SK-N-MC (cell line): Measurements from ENCODE around the gene CERS2.

ENCODE experiments used
- DNase-seq: peaks from one replicate; pipeline ENCODE4 v3.0.0-alpha.2; 2011; ENCODE audit warnings: low read depth, low spot score
- H3K27ac ChIP-seq: fragments of 200-600 bp; sonication (generic); 2 replicates; pipeline ENCODE4 v1.5.1; 2016; ENCODE audit warnings: mixed run types
- H3K36me3 ChIP-seq: fragments of 200-600 bp; sonication (generic); 2 replicates; pipeline ENCODE4 v1.6.1; 2017; ENCODE audit warnings: antibody characterized with exemption, low read length, mixed read lengths; ENCODE audit not compliant: insufficient read depth
- H3K4me3 ChIP-seq: fragments of 200-600 bp; sonication (generic); 2 replicates; pipeline ENCODE4 v1.5.1; 2016
- H3K9ac ChIP-seq: fragments of 200-600 bp; sonication (generic); 2 replicates; pipeline ENCODE4 v1.8.0; 2017; ENCODE audit warnings: mixed run types, mixed read lengths; ENCODE audit not compliant: insufficient read length
- H3K9me3 ChIP-seq: fragments of 200-600 bp; sonication (generic); 2 replicates; pipeline ENCODE4 v1.6.1; 2017; ENCODE audit warnings: low read depth, mild to moderate bottlenecking, antibody characterized with exemption, low read length, moderate library complexity, mixed read lengths
- EZH2 ChIP-seq: fragments of 200-600 bp; sonication (generic); IDR thresholded peaks from one replicate; pipeline ENCODE4 v1.6.1; 2017; ENCODE audit warnings: antibody characterized with exemption
- FOXP2 ChIP-seq: optimal IDR thresholded peaks from 2 replicates; pipeline ENCODE3; 2011; ENCODE audit warnings: mild to moderate bottlenecking, moderate library complexity; ENCODE audit not compliant: insufficient read depth; ENCODE audit errors: extremely low read length, control extremely low read depth
- POLR2AphosphoS5 ChIP-seq: IDR thresholded peaks from 2 replicates; pipeline ENCODE4 v1.6.1; 2012; ENCODE audit warnings: mild to moderate bottlenecking, low read depth, low read length, borderline replicate concordance

CERS2 gene

GRCh38 chr1:150987924-150988323 lies 13.3 kb upstream of the CERS2 start:
- TF ChIP-seq FOXP2 = no peak
- no peak for TF ChIP-seq POLR2AphosphoS5
- no peak for TF ChIP-seq EZH2
- no peaks in the 10 kb centered on the region for H3K36me3 ChIP-seq
- no peak for DNase-seq
- no peaks in the 10 kb centered on the region for H3K9me3 ChIP-seq
- H3K4me3 ChIP-seq = no peak overlapping the region
- H3K9ac ChIP-seq = no peak overlapping the region
- H3K27ac ChIP-seq = no peak overlapping the region

GRCh38 chr1:150985179-150985825 lies 10.7 kb upstream of the CERS2 start:
- TF ChIP-seq FOXP2 (no peak), EZH2 (no peak), POLR2AphosphoS5 (no peak)
- no peaks in the 10 kb centered on the region for H3K36me3 ChIP-seq
- H3K9ac ChIP-seq = no peak overlapping the region
- H3K4me3 ChIP-seq = no peak overlapping the region
- no peak for DNase-seq
- no peak overlapping the region for H3K27ac ChIP-seq
- H3K9me3 ChIP-seq = no peaks in the 10 kb centered on the region

- H3K9ac ChIP-seq = no peak within 1 kb of the TSS
- no peaks in the 10 kb centered on the region for H3K36me3 ChIP-seq
- TF ChIP-seq EZH2 (no peak), FOXP2 (no peak), POLR2AphosphoS5 (no peak)
- no peaks in the 10 kb centered on the region for H3K9me3 ChIP-seq
- H3K27ac ChIP-seq = no peak within 1 kb of the TSS
- H3K4me3 ChIP-seq = no peak within 1 kb of the TSS
- DNase-seq = no peak
These were observed 7.4 kb upstream of the CERS2 start, which contains the start of gene ANXA9 for GRCh38 chr1:150981805-150982712. Gene ANXA9, plus strand, starts transcription at chr1:150982292. Its CDS starts 814 bp downstream, at chr1:150983106.

GRCh38 chr1:150981177-150981804 lies 6.7 kb upstream of the CERS2 start:
- 0 out of 2 replicates have a peak overlapping the region, but pooled peaks have one; percentile 50 for H3K27ac ChIP-seq
- TF ChIP-seq FOXP2 = no peak
- TF ChIP-seq POLR2AphosphoS5 = no peak
- TF ChIP-seq EZH2 = no peak
- no peak for DNase-seq
- H3K36me3 ChIP-seq = no peaks in the 10 kb centered on the region
- no peak overlapping the region for H3K4me3 ChIP-seq
- no peak overlapping the region for H3K9ac ChIP-seq
- no peaks in the 10 kb centered on the region for H3K9me3 ChIP-seq

GRCh38 chr1:150979092-150980056 lies 4.7 kb upstream of the CERS2 start:
- H3K27ac ChIP-seq = no peak overlapping the region
- peak overlapping the region; percentile 31; the same call in 1 of the 2 replicates for H3K4me3 ChIP-seq
- H3K9me3 ChIP-seq = no peaks in the 10 kb centered on the region
- peak; percentile 64 for DNase-seq
- H3K9ac ChIP-seq = peak overlapping the region; percentile 20
- H3K36me3 ChIP-seq = no peaks in the 10 kb centered on the region
- TF ChIP-seq EZH2 (no peak), POLR2AphosphoS5 (no peak), FOXP2 (no peak)

- Histone ChIP-seq H3K36me3 (no peaks in the 10 kb centered on the region), H3K27ac (0 out of 2 replicates have a peak overlapping the region, but pooled peaks have one; percentile 52), H3K9ac (no peak overlapping the region), H3K9me3 (no peaks in the 10 kb centered on the region), H3K4me3 (no peak overlapping the region)
- DNase-seq = no peak
- no peak for TF ChIP-seq FOXP2
- TF ChIP-seq POLR2AphosphoS5 = no peak; the same call in 1 of the 2 replicates
- TF ChIP-seq EZH2 = no peak
These were observed 2.5 kb upstream of the CERS2 start for GRCh38 chr1:150976879-150977694.

GRCh38 chr1:150976401-150976821 lies 1.8 kb upstream of the CERS2 start:
- DNase-seq = no peak
- Histone ChIP-seq H3K4me3 (no peak overlapping the region), H3K9me3 (no peaks in the 10 kb centered on the region), H3K9ac (no peak overlapping the region), H3K36me3 (no peaks in the 10 kb centered on the region), H3K27ac (0 out of 2 replicates have a peak overlapping the region, but pooled peaks have one; percentile 52)
- TF ChIP-seq FOXP2 (no peak), EZH2 (no peak), POLR2AphosphoS5 (no peak)
